OCI-LY1 (cell line): Measurements from ENCODE around the gene EFNA3.

Experiments used
- EZH2 ChIP-seq: fragments of 200-600 bp; sonication (generic), shearing (Covaris generic); IDR thresholded peaks from 2 replicates; pipeline ENCODE4 v1.8.0; 2017; ENCODE audit warnings: borderline replicate concordance, mixed run types, mild to moderate bottlenecking, antibody characterized with exemption, low read length, moderate library complexity, mixed read lengths
- TF ChIP-seq, protein P1 (sequence below): fragments of 200-600 bp; sonication (generic), shearing (Covaris generic); IDR thresholded peaks from 2 replicates; pipeline ENCODE4 v1.5.1; 2017; ENCODE audit warnings: mild to moderate bottlenecking, antibody characterized with exemption, low read length, moderate library complexity, mixed read lengths

DNA sequence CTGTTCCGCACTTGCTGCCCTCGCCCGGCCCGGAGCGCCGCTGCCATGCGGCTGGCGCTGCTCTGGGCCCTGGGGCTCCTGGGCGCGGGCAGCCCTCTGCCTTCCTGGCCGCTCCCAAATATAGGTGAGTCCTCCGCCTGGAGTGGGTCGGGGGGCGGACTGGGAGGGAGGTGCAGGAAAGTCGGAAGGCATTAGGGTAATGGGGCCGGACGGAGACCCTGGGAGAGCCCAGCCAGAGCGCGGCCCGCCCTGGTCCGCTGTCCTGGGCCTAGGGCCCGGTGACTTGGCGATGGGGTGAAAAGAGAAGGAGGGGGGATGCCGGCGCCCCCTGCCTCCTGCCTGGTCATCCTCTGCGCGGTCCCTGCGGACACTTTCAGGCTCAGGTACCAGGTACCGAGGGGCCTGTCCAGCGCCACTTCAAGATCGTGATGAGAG is 27.3 kb upstream of the EFNA3 start:
- TF ChIP-seq, protein P1, sequence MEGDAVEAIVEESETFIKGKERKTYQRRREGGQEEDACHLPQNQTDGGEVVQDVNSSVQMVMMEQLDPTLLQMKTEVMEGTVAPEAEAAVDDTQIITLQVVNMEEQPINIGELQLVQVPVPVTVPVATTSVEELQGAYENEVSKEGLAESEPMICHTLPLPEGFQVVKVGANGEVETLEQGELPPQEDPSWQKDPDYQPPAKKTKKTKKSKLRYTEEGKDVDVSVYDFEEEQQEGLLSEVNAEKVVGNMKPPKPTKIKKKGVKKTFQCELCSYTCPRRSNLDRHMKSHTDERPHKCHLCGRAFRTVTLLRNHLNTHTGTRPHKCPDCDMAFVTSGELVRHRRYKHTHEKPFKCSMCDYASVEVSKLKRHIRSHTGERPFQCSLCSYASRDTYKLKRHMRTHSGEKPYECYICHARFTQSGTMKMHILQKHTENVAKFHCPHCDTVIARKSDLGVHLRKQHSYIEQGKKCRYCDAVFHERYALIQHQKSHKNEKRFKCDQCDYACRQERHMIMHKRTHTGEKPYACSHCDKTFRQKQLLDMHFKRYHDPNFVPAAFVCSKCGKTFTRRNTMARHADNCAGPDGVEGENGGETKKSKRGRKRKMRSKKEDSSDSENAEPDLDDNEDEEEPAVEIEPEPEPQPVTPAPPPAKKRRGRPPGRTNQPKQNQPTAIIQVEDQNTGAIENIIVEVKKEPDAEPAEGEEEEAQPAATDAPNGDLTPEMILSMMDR: no peak; the same call in 1 of the 2 replicates
- no peak for TF ChIP-seq EZH2
